Activated CD4-positive, alpha-beta memory T cell treated with anti-CD3 and anti-CD28 coated beads for 36 hours (primary cell): ENCODE data around the gene PDHA1. TPM values are rescaled to one million over a fixed set of nuclear protein-coding genes. Genes with fewer than 3 reads are reported as not detected.

Source experiments
- CTCF ChIA-PET: fragments of 350-600 bp; sonication (Branson Sonifier 250); formaldehyde crosslinking; loops from one replicate; lab custom pipeline; 2021; ENCODE audit warnings: antibody characterized with exemption, inconsistent platforms; lab: Charles Lee
- POLR2A ChIA-PET: fragments of 350-600 bp; sonication (Branson Sonifier 250); formaldehyde crosslinking; loops from one replicate; lab custom pipeline; 2021; ENCODE audit warnings: antibody characterized with exemption; lab: Charles Lee
- DNase-seq: peaks from one replicate; pipeline ENCODE4 v3.0.0-alpha.2; 2020
- H3K27ac Mint-ChIP-seq: one replicate; pipeline ENCODE4 v1.8.0; 2021; ENCODE audit warnings: mixed read lengths
- H3K27me3 Mint-ChIP-seq: one replicate; pipeline ENCODE4 v1.8.0; 2021; ENCODE audit warnings: mixed read lengths
- H3K36me3 Mint-ChIP-seq: one replicate; pipeline ENCODE4 v1.8.0; 2021; ENCODE audit warnings: mixed read lengths
- H3K4me1 Mint-ChIP-seq: one replicate; pipeline ENCODE4 v1.8.0; 2021; ENCODE audit warnings: low read depth, mixed read lengths
- H3K4me3 Mint-ChIP-seq: one replicate; pipeline ENCODE4 v1.8.0; 2021; ENCODE audit warnings: mild to moderate bottlenecking, mixed read lengths
- H3K9me3 Mint-ChIP-seq: one replicate; pipeline ENCODE4 v1.8.0; 2021; ENCODE audit warnings: mixed read lengths
- intact Hi-C: fragments of 100-400 bp; cut with micrococcal nuclease; formaldehyde crosslinking; loops from one replicate; pipeline ENCODE4 v1.15.1; 2023
- total RNA-seq, 2 experiments: library from RNA; stranded (reverse); gene quantifications; one replicate each; pipeline ENCODE4 v1.2.3, GENCODE V29; 2021

PDHA1 gene
- total RNA-seq, 2 experiments from 2014 or later, result 245 TPM

GRCh38 chrX:19381326-19381725 lies 37.6 kb downstream of the PDHA1 start:
- ChIA-PET POLR2A (no interaction called here), CTCF (no interaction called here)
- Mint-ChIP-seq H3K27ac (no peak overlapping the region), H3K27me3 (peaks cover 4% of the 10 kb centered on the region), H3K9me3 (no peaks in the 10 kb centered on the region), H3K4me3 (no peak overlapping the region), H3K36me3 (no peaks in the 10 kb centered on the region), H3K4me1 (no peaks in the 10 kb centered on the region)
- intact Hi-C loops, result no loop called here
- DNase-seq, result no peak

DNA sequence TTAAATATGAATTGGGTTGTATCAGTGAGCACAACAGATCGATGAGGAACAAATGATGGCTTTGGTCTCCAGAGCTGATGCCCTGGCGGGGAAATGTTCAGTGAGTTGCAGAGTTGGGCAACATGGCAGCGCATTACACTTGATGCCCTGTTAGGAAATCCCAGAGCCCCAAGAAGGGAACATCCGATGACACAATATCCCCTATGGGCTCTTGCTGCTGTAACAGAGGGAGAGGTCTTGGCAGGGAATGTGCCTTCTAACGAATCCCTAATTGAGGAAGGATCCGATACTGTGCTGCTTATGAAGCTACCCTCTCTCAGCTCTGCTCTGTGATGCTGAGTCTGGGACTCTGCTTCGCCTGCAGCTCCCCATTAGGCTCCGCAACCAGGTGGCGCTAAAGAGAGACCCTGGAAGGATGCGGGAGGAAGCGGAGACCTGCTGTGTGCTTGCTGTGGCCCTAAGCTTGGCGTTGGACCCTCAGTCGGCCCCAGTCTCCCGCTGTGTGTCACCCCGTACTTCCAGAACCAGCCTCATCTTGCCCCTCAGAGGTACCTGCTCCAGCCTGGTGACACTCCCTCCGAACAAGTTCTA lies 38.9 kb downstream of the PDHA1 start:
- ChIA-PET POLR2A (no interaction called here), CTCF (interaction anchor here (0.9 to 2.1 kb wide), 10 partner anchors 8 to 695 kb away, joined by 3 to 9 read pairs (median 4); partner anchors contain the start of gene MAP3K15)
- Mint-ChIP-seq H3K4me3 (no peak overlapping the region), H3K4me1 (no peaks in the 10 kb centered on the region), H3K9me3 (no peaks in the 10 kb centered on the region), H3K36me3 (no peaks in the 10 kb centered on the region), H3K27ac (no peak overlapping the region), H3K27me3 (peaks cover 4% of the 10 kb centered on the region)
- DNase-seq, result peak; percentile 72
- intact Hi-C loops, result no loop called here

- no peaks in the 10 kb centered on the region for H3K36me3 Mint-ChIP-seq
- H3K4me3 Mint-ChIP-seq, result no peak overlapping the region
- ChIA-PET CTCF (interaction anchor here (1.5 kb wide), 1 partner anchor 14 kb away, joined by 4 read pairs; no protein-coding TSS in a partner anchor), POLR2A (no interaction called here)
- H3K27me3 Mint-ChIP-seq, result no peaks in the 10 kb centered on the region
- intact Hi-C loops, result no loop called here
- no peak overlapping the region for H3K27ac Mint-ChIP-seq
- no peaks in the 10 kb centered on the region for H3K4me1 Mint-ChIP-seq
- H3K9me3 Mint-ChIP-seq, result no peaks in the 10 kb centered on the region
- DNase-seq, result no peak
Observed at GRCh38 chrX:19386679-19387078, 43.0 kb downstream of the PDHA1 start.

GRCh38 chrX:19388064-19388679 lies 44.4 kb downstream of the PDHA1 start:
- H3K4me1 Mint-ChIP-seq, result no peaks in the 10 kb centered on the region
- H3K9me3 Mint-ChIP-seq, result no peaks in the 10 kb centered on the region
- intact Hi-C loops, result no loop called here
- no peak for DNase-seq
- no peaks in the 10 kb centered on the region for H3K27me3 Mint-ChIP-seq
- no peak overlapping the region for H3K27ac Mint-ChIP-seq
- ChIA-PET CTCF (no interaction called here), POLR2A (no interaction called here)
- no peaks in the 10 kb centered on the region for H3K36me3 Mint-ChIP-seq
- no peak overlapping the region for H3K4me3 Mint-ChIP-seq

- Mint-ChIP-seq H3K4me1 (no peaks in the 10 kb centered on the region), H3K4me3 (no peak overlapping the region), H3K36me3 (no peaks in the 10 kb centered on the region), H3K27ac (no peak overlapping the region), H3K27me3 (no peaks in the 10 kb centered on the region), H3K9me3 (no peaks in the 10 kb centered on the region)
- POLR2A ChIA-PET, result no interaction called here
- no peak for DNase-seq
- CTCF ChIA-PET, result no interaction called here
- intact Hi-C loops, result no loop called here
Observed at GRCh38 chrX:19388741-19389140, 45.0 kb downstream of the PDHA1 start.

DNA sequence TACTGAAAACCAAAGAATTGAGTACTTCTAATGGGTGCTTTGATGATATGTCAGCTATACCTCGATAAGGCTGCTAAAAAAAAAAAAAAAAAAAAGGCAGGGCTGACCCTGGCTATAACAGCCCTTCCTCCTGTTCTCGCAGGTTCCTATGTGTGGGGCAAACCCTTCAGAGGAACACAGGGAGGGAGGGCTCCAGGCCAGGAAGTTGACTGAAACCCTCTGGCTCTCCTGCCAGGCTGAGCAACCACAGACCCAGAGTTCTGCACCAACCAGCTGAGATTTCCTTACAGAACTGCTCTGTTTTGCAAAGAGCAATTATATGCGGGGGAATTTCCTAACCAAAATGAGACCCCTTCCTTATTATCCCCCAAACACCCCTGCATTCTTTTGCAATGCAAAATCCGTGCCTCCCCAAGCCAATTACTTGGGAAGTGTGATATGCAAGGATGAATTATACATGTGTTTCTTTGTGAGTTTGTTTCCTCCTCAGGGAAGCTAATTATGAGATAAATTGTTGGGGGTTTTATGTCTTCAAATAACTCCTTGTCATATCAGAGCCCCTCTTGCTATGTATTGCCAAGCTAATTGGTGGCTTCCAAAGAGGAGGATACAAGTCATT lies 45.6 kb downstream of the PDHA1 start:
- no peak overlapping the region for H3K4me3 Mint-ChIP-seq
- no peaks in the 10 kb centered on the region for H3K27me3 Mint-ChIP-seq
- intact Hi-C loops, result no loop called here
- no peak overlapping the region for H3K27ac Mint-ChIP-seq
- no peaks in the 10 kb centered on the region for H3K9me3 Mint-ChIP-seq
- H3K4me1 Mint-ChIP-seq, result no peaks in the 10 kb centered on the region
- DNase-seq, result no peak
- no peaks in the 10 kb centered on the region for H3K36me3 Mint-ChIP-seq
- ChIA-PET CTCF (no interaction called here), POLR2A (no interaction called here)

- Mint-ChIP-seq H3K36me3 (no peaks in the 10 kb centered on the region), H3K27me3 (no peaks in the 10 kb centered on the region), H3K27ac (no peak overlapping the region), H3K9me3 (no peaks in the 10 kb centered on the region), H3K4me1 (no peaks in the 10 kb centered on the region), H3K4me3 (no peak overlapping the region)
- ChIA-PET POLR2A (no interaction called here), CTCF (interaction anchor here (0.5 kb wide), 1 partner anchor 723 kb away, joined by 4 read pairs; no protein-coding TSS in a partner anchor)
- intact Hi-C loops, result no loop called here
- DNase-seq, result no peak
Observed at GRCh38 chrX:19392078-19392477, 48.4 kb downstream of the PDHA1 start.

DNA sequence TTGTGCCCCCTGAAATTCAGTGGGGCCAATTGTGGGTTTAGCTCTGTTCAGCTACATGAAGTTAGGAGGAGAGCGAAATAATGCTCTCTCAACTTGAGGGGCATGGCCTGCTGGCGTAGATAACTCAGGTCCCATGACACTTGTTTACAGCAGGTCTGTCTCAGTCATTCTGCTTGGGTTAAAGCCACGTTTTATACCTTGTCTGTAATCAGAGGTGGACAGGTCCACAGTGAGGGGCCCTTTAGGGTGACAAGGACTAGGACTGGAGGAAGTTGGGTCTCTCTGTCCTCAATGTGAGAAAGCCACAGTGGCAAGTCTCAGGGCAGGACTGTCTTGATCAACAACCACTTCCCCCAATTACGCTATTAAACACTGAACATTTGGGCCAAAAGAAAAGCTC lies 49.0 kb downstream of the PDHA1 start:
- intact Hi-C loops, result no loop called here
- POLR2A ChIA-PET, result no interaction called here
- Mint-ChIP-seq H3K36me3 (no peaks in the 10 kb centered on the region), H3K4me1 (no peaks in the 10 kb centered on the region), H3K4me3 (no peak overlapping the region), H3K27me3 (no peaks in the 10 kb centered on the region), H3K27ac (no peak overlapping the region), H3K9me3 (no peaks in the 10 kb centered on the region)
- DNase-seq, result no peak
- CTCF ChIA-PET, result no interaction called here

GRCh38 chrX:19403696-19404095 lies 60.0 kb downstream of the PDHA1 start:
- H3K27ac Mint-ChIP-seq, result no peak overlapping the region
- H3K4me1 Mint-ChIP-seq, result no peaks in the 10 kb centered on the region
- DNase-seq, result no peak
- H3K9me3 Mint-ChIP-seq, result no peaks in the 10 kb centered on the region
- intact Hi-C loops, result no loop called here
- ChIA-PET POLR2A (no interaction called here), CTCF (no interaction called here)
- H3K27me3 Mint-ChIP-seq, result peaks cover 5% of the 10 kb centered on the region
- no peak overlapping the region for H3K4me3 Mint-ChIP-seq
- no peaks in the 10 kb centered on the region for H3K36me3 Mint-ChIP-seq

DNA sequence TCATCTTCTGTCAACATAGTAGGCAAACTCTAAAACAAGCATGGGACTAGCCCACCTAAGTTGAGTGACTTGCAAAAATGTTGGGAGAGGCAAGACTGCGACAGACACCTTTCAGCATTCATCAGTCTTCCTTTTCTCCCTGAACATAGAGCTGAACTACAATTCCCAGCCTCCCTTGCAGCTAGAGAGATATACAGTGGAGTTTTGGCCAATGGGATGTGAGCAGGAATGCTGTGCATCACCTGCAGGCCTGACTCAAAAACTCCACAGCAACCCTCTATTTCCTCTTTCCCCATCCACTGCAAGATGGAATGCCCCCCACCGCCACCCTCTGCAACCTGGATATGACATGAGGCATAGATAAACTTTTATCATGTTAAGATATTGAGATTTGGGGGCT lies 66.5 kb downstream of the PDHA1 start:
- H3K4me3 Mint-ChIP-seq, result no peak overlapping the region
- no peaks in the 10 kb centered on the region for H3K36me3 Mint-ChIP-seq

More for the DNA sequence above, 66.5 kb downstream of the PDHA1 start:
- H3K4me1 Mint-ChIP-seq, result no peaks in the 10 kb centered on the region
- peaks cover 5% of the 10 kb centered on the region for H3K27me3 Mint-ChIP-seq
- POLR2A ChIA-PET, result no interaction called here
- intact Hi-C loops, result no loop called here
- H3K27ac Mint-ChIP-seq, result no peak overlapping the region
- no peak for DNase-seq
- CTCF ChIA-PET, result no interaction called here
- no peaks in the 10 kb centered on the region for H3K9me3 Mint-ChIP-seq
